Uterus (tissue), 4 donors: ENCODE results near the gene TCF12. TPM values are rescaled to one million over a fixed set of nuclear protein-coding genes. Genes with fewer than 3 reads are reported as not detected.

Experiments
- DNase-seq, 2 donors: peaks; one replicate each; pipeline ENCODE4 v3.0.0-alpha.2; 2019 to 2020
- H3K27ac ChIP-seq, 2 donors: fragments of 200-600 bp; sonication (generic); 1 replicate in 1 of 2; 2 replicates in 1 of 2; pipeline ENCODE4 v1.5.1; 2016 to 2018
- H3K27me3 ChIP-seq, 2 donors: fragments of 200-600 bp; sonication (generic); one replicate each; pipeline ENCODE4 v1.5.1; 2018 to 2019; ENCODE audit warnings: control low read depth in 1 of 2
- H3K36me3 ChIP-seq, 2 donors: fragments of 200-600 bp; sonication (generic); one replicate each; pipeline ENCODE4 v1.5.1; 2019; ENCODE audit warnings: control low read depth in 1 of 2
- H3K4me1 ChIP-seq, 2 donors: fragments of 200-600 bp; sonication (generic); one replicate each; pipeline ENCODE4 v1.5.1; 2018 to 2019; ENCODE audit warnings: control low read depth in 1 of 2
- H3K4me3 ChIP-seq, 2 donors: fragments of 200-600 bp; sonication (generic); 1 replicate in 1 of 2; 2 replicates in 1 of 2; pipeline ENCODE4 v1.5.1; 2018 to 2019; ENCODE audit warnings: mild to moderate bottlenecking in 1 of 2
- H3K9me3 ChIP-seq, 2 donors: fragments of 200-600 bp; sonication (generic); one replicate each; pipeline ENCODE4 v1.5.1; 2019; ENCODE audit warnings: control low read depth in 1 of 2
- POLR2A ChIP-seq, 2 donors: fragments of 450-650 bp; IDR thresholded peaks; one replicate each; pipeline ENCODE4 v1.6.1; 2016; ENCODE audit warnings: antibody characterized with exemption in 2 of 2, mild to moderate bottlenecking in 1 of 2, moderate library complexity in 1 of 2
- intact Hi-C: fragments of 100-400 bp; cut with DNase I; formaldehyde crosslinking; loops from one replicate; pipeline ENCODE4 v1.15.1; 2023; ENCODE audit warnings: low total_unique reads
- total RNA-seq, 4 donors: library from RNA; depleted of rRNA in 3 of 4; stranded (reverse); fragments of >200 nt in 3 of 4; gene quantifications; one replicate each; pipeline versions ENCODE4 v1.1.0 to v1.2.4, GENCODE V29; 2014 to 2023
- TF ChIP-seq, protein P1 (sequence below), 4 experiments: fragments of 200-600 bp in 2 of 4; fragments of 450-650 bp in 2 of 4; sonication (generic) in 2 of 4; IDR thresholded peaks; one replicate each; pipeline ENCODE4 v1.5.1; 2016 to 2019; ENCODE audit warnings: antibody characterized with exemption in 4 of 4, mild to moderate bottlenecking in 2 of 4, moderate library complexity in 1 of 4
- donor health status: DM: yes; HTN: yes; CAD: no.

TCF12 gene
- total RNA-seq, 4 donors from 2014 or later: 109 to 361 (median 196) TPM

DNA sequence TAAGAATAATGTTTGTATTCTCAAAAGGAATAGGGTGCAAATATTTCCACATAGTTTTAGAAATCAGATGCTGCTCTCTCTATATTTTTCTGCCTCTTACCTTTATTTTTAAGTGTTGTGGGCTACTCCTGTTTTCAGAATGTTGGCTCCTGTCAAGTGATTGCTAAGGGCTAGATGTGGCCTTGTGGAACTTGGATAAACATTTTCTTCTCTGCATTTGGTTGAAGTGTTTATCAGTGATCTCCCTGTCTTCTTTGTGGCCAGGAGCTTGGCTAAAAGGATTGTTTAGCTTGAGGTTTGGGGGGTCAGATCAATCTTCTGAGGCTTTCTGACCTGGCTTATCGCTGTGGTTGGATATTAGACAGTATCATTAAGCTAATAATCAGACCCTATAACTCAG, 112.6 kb downstream of the TCF12 start:
- no peaks in the 10 kb centered on the region for H3K36me3 ChIP-seq
- H3K4me1 ChIP-seq: no peaks in the 10 kb centered on the region
- DNase-seq: no peak
- no peak overlapping the region for H3K4me3 ChIP-seq
- H3K27ac ChIP-seq: peak overlapping the region; percentile 10 to 22
- H3K27me3 ChIP-seq: no peaks in the 10 kb centered on the region
- intact Hi-C loops: no loop called here
- TF ChIP-seq, protein P1, sequence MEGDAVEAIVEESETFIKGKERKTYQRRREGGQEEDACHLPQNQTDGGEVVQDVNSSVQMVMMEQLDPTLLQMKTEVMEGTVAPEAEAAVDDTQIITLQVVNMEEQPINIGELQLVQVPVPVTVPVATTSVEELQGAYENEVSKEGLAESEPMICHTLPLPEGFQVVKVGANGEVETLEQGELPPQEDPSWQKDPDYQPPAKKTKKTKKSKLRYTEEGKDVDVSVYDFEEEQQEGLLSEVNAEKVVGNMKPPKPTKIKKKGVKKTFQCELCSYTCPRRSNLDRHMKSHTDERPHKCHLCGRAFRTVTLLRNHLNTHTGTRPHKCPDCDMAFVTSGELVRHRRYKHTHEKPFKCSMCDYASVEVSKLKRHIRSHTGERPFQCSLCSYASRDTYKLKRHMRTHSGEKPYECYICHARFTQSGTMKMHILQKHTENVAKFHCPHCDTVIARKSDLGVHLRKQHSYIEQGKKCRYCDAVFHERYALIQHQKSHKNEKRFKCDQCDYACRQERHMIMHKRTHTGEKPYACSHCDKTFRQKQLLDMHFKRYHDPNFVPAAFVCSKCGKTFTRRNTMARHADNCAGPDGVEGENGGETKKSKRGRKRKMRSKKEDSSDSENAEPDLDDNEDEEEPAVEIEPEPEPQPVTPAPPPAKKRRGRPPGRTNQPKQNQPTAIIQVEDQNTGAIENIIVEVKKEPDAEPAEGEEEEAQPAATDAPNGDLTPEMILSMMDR (IDR thresholded peaks at IDR 0.05): no peak
- no peak for TF ChIP-seq POLR2A (IDR thresholded peaks at IDR 0.05)
- no peaks in the 10 kb centered on the region for H3K9me3 ChIP-seq

DNA sequence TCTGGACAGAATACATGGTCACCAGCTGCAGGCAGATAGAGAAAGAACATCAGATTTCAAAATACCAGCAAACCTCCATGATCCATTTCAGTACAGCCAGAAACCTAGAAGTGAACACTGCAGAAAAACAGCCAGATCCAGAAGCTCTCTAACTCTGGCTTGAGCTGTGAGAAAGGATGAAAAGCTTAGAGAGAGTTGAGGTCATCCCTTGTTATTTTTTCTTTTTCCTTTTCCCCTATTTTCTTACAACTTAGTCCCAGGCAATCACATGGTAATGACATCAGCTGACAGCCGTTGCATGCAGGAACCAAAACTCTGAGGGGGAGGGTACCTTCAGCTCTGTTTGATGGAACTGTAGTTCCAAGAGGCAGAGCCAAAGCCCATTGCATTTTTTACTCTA, 113.2 kb downstream of the TCF12 start:
- Histone ChIP-seq H3K36me3 (no peaks in the 10 kb centered on the region), H3K27me3 (no peaks in the 10 kb centered on the region), H3K27ac (peak overlapping the region; percentile 10 to 22), H3K4me3 (no peak overlapping the region), H3K9me3 (no peaks in the 10 kb centered on the region), H3K4me1 (no peaks in the 10 kb centered on the region)
- DNase-seq: peak; percentile 23 to 50
- TF ChIP-seq, protein P1 (IDR thresholded peaks at IDR 0.05): no peak
- no peak for TF ChIP-seq POLR2A (IDR thresholded peaks at IDR 0.05)
- intact Hi-C loops: no loop called here

DNA sequence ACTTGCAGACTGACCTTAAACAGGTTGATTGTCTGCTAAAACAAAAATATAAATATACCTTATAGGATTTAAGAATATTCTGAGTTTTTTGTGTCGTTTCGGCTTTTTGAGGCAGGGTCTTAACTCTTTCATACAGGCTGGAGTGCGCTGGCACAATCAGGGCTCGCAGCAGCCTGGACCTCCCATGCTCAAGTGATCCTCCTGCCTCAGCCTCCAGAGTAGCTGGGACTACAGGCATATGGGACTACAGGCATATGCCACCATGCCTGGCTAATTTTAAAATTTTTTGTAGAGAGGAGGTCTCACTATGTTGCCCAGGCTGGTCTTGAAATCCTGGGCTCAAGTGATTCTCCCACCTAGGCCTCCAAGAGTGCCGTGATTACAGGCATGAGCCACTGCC, 113.9 kb downstream of the TCF12 start:
- DNase-seq: no peak
- Histone ChIP-seq H3K36me3 (no peaks in the 10 kb centered on the region), H3K4me1 (no peaks in the 10 kb centered on the region), H3K4me3 (no peak overlapping the region), H3K9me3 (no peaks in the 10 kb centered on the region), H3K27ac (no peak overlapping the region), H3K27me3 (no peaks in the 10 kb centered on the region)
- TF ChIP-seq POLR2A (IDR thresholded peaks at IDR 0.05): no peak
- TF ChIP-seq, protein P1 (IDR thresholded peaks at IDR 0.05): no peak
- intact Hi-C loops: no loop called here

DNA sequence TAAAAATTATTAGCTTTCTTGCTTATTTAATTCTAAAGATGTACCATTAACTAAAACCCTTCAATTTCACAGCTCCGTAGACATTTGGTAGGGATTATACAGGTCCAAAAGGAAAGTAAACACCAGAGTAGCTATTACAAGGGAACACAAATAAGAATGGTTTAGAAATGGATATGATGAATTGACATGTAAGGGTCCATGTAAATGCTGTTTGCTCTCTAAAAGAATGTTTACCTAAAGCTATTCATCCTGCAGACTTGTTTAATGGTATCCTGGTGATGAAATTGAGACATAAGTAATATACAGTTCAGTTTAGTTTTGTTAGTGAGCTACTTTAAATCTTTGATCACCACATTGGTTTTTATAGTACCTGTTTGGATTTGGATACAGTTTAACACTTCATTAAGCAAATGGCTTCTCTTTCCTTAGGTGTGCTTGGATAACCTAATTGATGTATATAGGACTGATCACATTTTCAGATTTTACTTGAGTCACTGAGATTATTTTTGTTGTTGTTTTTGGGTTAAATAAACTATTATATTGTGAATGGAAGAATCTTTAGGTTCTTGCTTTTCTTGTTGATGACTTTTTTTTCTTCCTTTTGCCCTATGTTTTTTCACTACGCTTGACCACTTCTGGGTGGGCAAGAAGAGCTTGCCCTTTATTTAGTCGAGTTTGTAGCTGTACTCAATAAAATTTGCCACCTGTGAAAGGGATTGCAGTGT, 115.4 kb downstream of the TCF12 start:
- DNase-seq: no peak
- Histone ChIP-seq H3K27ac (no peak overlapping the region), H3K4me3 (no peak overlapping the region), H3K36me3 (no peaks in the 10 kb centered on the region), H3K27me3 (no peaks in the 10 kb centered on the region), H3K4me1 (no peaks in the 10 kb centered on the region), H3K9me3 (no peaks in the 10 kb centered on the region)
- TF ChIP-seq, protein P1 (IDR thresholded peaks at IDR 0.05): no peak
- TF ChIP-seq POLR2A (IDR thresholded peaks at IDR 0.05): no peak
- intact Hi-C loops: no loop called here

DNA sequence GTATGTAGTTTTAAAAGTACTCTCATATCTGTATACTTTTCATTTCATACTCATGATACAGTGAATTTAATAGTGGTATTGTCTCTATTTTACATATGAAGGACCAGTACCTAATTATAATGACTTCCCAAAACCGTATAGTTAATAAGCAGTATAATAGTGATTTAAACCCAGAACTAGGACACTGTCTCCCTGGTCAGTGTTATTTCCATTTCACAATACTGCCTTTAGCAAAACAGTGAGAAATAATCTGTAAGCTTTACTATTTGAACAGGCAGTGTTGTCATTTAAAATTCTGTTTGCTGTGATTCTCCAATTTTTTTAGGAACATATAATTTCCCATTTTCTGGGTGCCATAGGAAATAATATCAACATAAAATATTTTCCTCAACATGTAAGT, 116.2 kb downstream of the TCF12 start:
- intact Hi-C loops: no loop called here
- Histone ChIP-seq H3K4me3 (no peak overlapping the region), H3K9me3 (no peaks in the 10 kb centered on the region), H3K27ac (no peak overlapping the region), H3K4me1 (no peaks in the 10 kb centered on the region), H3K36me3 (no peaks in the 10 kb centered on the region), H3K27me3 (no peaks in the 10 kb centered on the region)
- TF ChIP-seq POLR2A (IDR thresholded peaks at IDR 0.05): no peak
- TF ChIP-seq, protein P1 (IDR thresholded peaks at IDR 0.05): no peak
- DNase-seq: no peak
